ENCODE measurements around the gene PRSS16. TPM values are rescaled to one million over a fixed set of nuclear protein-coding genes. Genes with fewer than 3 reads are reported as not detected.

The PRSS16 gene
- total RNA-seq, 2 donors from 2014 or later, result 0.28 TPM; not detected in 1

DNA sequence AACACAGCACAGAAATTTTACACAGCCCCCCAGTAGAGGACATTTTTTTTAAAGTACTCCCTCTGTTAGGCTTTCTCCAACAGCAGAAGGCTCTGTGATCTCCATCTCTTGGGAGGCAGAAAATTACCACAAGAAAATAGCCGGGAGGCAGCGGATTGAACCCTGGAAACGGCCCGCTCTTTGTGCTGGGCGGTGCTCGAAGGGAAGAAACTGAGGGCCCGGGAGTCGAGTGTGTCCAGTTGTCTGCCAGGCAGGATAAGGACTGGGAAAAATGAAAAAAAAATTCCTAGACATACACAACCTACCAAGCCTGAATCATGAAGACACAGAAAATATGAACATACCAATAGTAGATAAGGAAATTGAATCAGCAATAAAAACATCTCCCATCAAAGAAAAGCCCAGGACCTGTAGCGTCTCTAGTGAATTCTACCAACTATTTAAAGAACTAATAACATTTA, 33.1 kb downstream of the PRSS16 start:
- intact Hi-C loops (cut with DNase I), result no loop called here
- no peak for DNase-seq (ENCODE audit: low spot score)

DNA sequence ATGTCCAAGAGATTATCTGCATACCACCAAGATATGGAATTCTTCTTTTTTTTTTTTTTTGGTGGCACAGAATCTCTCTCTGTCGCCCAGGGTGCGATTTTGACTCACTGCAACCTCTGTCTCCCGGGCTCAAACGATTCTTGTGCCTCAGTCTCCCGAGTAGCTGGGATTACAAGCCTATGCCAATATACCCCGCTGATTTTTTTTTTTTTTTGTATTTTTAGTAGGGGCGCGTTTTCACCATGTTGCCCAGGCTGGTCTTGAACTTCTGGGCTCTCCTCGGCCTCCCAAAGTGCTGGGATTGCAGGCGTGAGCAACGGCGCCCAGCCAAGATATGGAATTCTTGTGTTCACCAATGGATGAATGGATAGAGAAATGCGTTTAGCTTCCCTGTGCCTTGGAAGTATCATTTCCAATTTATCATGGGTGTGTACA, 33.6 kb downstream of the PRSS16 start:
- intact Hi-C loops (cut with DNase I), result no loop called here
- DNase-seq (ENCODE audit: low spot score), result no peak

DNA sequence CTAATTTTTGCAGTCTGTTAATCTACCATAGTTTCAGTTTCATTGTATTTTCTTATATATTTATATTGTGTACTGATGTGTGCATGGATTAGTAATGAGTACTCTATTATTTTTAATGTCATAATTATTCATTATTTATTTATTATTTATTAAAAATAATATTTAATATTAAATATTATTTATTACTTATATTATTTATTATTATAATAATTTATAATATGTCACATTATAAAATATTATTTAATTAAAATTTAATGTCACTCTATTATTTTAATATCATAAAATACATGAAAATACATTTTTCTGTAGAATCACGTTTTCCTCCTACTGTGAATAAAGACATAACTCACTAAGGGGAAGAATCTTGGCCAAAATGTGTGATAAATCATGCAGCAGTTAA, 34.1 kb downstream of the PRSS16 start:
- no peak for DNase-seq (ENCODE audit: low spot score)
- intact Hi-C loops (cut with DNase I), result no loop called here

DNA sequence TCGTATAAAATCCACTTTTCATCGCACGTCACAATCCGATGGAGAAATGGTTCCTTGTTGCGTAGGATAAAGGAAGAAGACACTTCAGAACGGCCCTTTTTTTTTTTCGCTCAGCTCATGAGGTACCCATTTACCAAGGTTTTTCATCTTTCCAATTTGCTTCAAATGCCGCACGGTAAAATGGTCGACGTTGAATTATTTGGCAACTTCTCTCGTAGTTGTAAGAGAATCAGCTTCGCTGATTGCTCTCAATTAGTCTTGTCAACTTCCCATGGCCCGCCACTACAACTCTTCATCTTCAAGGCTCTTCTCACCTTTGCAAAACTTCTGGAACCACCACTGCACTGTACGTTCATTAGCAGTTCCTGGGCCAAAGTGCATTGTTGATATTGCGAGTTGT, 35.8 kb downstream of the PRSS16 start:
- intact Hi-C loops (cut with DNase I), result no loop called here

DNA sequence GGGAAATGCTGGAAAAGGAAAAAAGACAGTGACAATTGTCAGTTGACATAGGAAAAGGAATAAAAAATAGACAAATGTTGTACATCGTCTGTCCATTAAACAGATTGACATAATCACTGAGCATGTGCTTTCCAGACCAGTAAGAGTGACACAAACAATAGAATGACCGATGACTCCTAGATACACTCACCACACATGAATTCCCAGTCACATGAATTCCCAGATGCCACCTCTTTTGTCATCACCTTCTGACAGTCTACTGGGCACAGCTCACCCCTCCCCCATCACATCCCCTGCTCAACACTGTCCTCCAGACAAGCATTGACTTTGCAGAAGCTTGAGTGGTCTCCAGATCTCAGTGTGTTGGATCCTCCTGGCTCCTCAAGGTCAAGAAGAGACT, 38.6 kb downstream of the PRSS16 start:
- intact Hi-C loops (cut with DNase I), result no loop called here
- DNase-seq (ENCODE audit: low spot score), result no peak

More for the DNA sequence above, 35.8 kb downstream of the PRSS16 start:
- no peak for DNase-seq (ENCODE audit: low spot score)

DNA sequence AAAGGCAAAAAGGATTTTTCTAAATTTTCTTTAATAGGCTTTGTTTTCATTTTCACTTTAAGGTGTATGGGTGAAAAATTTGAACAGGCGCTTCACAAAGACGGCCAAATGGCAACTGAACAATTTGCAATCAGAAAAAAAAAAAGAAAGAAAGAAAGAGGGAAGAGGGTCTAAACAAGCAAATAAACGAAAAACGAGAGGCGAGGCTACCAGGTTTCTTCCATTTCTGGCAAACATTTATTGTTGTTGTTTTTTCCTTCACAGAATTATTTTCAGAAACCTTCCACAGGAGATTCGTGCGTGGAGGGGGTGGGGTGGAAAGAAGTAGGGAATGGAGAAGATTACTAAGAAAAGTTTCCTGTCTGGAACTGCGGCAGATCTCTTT, 40.2 kb downstream of the PRSS16 start:
- DNase-seq (ENCODE audit: low spot score), result no peak
- intact Hi-C loops (cut with DNase I), result no loop called here

DNA sequence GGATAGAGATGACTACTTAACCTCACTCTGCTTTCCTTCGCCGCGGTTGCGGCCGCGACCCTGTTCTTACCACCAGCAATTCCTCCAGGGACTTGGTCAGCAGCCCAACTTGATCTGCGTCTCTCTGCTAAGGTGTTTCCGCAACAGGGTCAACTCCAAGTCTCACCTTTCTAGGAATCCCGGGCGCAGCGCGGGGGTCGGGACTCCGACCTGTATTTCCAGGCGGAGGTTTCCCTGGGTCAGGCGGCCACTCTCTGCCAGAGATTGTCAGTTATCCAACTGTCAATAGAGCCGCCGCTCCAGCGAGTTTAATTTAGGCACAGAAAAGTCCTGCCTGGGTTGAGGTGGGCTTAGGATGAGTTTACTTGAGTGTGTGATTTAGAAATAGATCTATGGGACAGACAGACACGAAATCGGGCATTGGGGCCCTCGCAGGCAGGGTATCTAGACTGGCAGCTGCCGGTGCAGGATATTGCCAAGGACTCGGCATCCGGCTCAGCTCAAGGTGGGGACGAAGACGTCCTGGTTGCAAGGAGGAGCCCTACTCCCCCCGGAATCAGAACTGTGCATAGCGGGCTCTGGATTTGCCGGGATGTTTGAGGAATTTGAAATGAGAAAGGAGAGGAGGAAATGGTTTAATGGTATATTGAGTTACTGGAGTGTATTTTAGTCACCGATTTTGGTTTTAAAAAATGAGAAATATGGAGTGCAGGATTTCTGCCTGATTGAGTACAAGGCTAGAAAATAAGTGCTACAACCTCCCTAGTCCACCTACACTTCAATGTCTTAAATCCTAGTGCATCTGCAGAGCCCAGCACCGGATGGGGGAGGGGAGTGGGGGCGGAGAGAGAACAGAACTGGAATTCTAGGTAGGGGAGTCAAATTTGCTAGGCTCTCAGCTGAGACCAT, 40.9 kb downstream of the PRSS16 start:
- intact Hi-C loops (cut with DNase I), result no loop called here
- DNase-seq (ENCODE audit: low spot score), result no peak

DNA sequence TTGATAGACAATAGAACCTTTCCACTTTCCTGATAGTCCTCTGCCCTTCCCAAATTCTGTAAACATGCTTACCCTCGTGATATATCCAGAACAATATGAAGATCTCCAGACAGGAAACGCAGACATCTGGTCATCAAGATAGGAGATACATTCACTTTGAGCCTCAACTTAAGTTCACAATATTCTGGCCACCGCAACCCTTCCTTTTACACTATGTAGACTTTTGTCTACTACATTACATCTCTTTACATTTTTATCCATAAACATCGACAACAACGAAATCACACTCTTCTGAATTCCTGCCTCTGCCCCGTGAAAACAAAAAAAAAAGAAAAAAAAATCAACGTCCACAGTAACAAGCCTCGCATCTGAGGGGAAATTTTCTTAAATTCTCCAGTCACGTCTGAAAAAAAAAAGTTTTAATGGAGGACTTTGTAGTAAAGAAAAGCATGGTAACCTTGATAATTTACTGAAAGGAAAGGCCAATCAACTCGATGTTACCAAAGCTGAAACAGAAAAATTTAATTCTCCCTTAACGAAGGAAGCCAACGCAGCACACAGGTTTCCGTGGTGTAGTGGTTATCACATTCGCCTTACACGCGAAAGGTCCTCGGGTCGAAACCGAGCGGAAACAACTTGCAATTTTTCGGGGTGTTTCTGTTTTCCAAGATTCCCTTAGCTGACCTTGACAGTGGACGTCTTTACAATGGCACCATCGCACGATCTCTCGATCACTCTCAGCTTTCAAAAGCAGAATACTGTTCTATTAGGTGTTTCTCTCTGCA, 42.8 kb downstream of the PRSS16 start:
- DNase-seq (ENCODE audit: low spot score), result no peak
- intact Hi-C loops (cut with DNase I), result no loop called here

DNA sequence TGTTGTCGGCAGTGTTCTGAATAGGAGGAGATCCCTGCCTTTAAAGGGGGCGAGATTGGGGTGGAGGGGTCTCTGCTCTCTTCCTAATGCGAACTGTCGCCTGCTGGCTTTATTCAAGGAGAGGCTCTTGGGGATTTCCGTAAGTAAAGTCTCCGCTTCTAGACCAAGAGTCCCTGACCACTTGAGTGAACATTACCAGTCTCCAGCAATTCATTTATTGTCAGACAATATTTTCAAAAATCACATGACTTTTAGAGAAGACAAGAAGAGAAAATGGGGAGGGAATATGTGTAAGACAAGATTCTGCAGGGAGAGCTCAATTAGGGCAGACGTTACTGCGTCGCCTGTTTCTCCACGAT, 43.3 kb downstream of the PRSS16 start:
- intact Hi-C loops (cut with DNase I), result no loop called here
- no peak for DNase-seq (ENCODE audit: low spot score)

DNA sequence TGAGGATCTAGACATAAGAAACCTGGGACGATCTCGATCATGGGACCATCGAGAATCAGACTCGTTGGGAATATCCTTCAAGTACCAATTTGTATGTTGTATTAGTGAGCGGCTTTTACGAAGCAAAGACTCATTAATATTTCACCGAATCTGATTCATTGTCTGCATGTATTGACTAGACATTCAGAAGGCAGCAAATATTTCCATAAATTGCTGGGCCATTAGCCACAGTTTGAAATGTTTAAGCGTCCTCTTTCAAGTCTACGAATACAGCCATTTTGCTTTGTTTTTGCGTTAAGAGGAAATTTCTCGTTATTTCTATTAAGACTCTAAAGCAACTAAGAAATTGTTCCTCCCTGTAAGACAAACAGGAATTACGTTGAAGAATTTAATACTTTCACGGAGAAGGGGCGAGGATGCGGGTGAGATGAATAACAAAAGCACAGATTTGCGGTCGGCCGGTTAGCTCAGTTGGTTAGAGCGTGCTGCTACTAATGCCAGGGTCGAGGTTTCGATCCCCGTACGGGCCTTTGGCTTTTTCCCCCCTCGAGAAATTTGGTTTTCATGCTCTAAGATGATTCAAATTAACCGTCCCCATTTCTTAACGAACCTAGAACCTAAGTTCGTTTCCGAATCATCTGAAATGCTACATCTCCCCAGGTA, 46.1 kb downstream of the PRSS16 start:
- intact Hi-C loops (cut with DNase I), result no loop called here
- DNase-seq (ENCODE audit: low spot score), result no peak

DNA sequence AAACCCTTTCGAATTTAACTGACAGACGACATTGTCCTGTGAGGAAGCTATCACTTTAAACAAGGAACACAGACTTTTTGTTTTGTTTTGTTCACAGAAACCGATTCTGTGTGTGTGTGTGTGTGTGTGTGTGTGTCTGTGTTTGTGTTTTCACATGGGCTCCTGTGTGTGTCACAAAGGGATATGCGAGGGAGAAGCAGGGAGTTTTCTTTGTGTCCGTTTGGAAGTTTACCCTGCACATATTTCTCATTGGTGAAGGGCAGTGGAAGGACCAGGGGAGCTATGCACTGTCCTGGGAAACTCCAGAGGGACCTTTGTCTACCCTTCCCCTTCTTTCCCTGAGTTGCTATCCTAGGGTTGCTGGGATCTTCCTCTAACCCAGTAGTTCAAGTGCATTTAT, 46.9 kb downstream of the PRSS16 start:
- intact Hi-C loops (cut with DNase I), result no loop called here
- DNase-seq (ENCODE audit: low spot score), result no peak

DNA sequence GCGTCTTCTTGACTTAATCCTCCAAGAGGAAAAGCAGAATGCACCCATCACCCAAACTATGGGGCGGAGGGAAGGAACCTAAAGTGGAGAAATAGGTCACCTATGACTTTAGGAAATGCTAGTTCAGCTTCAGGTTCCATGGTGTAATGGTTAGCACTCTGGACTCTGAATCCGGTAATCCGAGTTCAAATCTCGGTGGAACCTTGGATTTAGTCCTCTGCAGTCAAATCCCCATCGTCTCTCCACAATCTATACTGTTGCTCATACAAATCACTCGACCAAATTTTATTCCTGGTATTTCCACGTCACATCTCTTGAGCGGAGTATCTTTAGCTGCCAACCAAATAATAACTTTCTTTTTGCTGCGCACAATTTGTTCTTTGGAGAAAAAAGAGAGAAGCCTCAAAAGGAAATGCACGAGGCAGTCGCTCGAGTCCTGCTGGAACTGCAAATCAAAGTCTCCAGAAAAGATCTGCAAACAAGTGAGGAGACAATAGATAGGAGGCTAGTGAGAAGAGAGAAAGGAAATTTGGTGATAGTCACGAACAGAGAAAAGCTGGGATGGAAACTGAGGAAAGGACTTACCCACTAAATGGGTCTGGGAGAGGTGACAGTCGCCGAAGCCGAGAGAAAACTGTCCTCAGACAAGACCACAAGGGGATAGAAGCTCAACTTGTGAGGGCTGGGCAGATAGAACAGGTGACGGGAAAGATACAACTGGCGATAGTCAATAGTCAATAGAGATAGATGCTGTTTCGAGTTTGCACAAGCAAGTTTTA, 48.0 kb downstream of the PRSS16 start:
- intact Hi-C loops (cut with DNase I), result no loop called here
- no peak for DNase-seq (ENCODE audit: low spot score)

DNA sequence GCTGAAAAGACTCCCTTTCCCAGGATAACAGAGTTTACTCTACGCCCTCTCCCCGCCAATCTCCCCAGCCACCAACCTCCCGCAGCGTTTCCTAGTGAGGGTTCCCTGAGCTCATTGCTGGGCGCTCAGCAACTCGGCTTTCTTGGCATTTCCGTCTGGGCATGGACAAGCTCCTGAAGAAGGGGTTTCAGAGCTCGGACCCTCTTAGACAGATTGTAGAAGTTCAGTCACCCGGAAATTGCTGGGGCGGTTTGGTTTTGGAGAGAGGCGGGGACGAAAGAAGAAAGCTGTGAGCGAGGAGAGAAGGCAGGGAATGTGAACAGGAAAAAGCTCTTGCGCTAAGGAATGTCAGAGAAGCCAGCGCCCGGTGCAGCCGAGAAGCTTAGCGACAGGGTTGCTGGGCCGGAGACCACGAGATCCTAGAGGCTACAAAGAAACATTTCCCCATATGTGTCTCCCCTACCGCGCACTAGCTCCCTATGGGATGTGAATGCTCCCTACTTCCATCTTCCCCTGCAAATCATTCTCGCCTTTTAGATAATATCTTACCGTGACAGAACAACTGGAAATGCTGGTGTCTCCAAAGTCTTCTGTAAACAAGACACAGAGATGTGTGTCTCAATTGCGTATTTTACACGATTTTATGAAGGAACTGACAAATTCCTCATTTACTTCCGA, 48.7 kb downstream of the PRSS16 start:
- DNase-seq (ENCODE audit: low spot score), result no peak
- intact Hi-C loops (cut with DNase I), result no loop called here

DNA sequence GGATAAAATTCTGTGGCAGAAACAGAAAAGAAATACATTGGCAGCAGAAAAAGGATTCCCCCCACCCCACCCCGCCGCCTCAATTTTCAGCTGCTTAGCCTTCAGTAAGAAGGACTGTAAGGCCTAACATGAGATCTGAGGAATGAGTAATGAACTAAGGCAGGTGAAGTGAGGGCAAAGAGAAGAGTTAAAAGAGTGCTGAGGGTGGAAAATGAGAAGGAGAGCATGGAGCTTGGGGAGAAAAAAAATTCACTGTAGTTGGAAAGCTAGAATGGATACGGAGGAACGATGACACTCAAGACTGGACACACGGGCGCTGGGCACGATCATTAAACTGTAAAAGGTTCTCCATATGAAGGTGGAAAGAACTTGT, 50.0 kb downstream of the PRSS16 start:
- DNase-seq (ENCODE audit: low spot score), result no peak
- intact Hi-C loops (cut with DNase I), result no loop called here

DNA sequence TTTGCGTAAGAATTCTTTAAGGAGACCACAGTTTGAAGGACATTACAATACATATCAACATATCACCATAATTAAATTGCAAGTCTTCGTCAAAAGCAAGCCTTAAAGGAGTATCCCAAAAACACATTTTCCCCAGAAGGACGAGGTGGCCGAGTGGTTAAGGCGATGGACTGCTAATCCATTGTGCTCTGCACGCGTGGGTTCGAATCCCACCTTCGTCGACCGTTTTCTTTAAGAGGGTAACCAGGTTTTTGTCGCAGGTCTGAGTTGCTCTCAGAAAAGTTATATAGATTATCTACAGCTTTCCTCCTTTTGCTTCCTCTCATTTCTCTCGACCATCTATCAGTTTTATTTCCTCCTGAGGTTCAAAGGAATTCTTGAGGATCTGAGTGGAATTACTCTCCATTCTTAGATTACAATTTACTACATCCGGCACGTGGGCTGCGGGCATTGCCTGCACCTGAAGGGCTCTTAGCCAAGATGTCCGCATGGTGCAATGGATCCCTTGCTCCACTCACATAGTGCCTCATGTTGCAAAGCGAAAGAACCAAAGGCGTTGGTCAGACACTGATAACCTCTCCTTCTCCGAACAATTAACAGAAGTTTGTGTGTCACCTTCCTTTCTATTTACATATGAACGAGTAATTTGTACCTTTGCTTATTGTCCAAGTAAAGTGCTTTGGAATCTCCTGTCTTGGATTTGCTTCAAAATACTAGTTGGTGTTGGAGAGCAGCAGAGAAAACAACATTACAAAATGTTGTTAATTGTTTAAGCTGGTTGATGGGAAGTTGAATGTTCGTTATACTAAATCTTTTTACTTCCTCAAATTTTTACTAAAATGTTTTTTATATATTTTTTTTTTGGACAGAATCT, 50.6 kb downstream of the PRSS16 start:
- intact Hi-C loops (cut with DNase I), result no loop called here
- DNase-seq (ENCODE audit: low spot score), result no peak

DNA sequence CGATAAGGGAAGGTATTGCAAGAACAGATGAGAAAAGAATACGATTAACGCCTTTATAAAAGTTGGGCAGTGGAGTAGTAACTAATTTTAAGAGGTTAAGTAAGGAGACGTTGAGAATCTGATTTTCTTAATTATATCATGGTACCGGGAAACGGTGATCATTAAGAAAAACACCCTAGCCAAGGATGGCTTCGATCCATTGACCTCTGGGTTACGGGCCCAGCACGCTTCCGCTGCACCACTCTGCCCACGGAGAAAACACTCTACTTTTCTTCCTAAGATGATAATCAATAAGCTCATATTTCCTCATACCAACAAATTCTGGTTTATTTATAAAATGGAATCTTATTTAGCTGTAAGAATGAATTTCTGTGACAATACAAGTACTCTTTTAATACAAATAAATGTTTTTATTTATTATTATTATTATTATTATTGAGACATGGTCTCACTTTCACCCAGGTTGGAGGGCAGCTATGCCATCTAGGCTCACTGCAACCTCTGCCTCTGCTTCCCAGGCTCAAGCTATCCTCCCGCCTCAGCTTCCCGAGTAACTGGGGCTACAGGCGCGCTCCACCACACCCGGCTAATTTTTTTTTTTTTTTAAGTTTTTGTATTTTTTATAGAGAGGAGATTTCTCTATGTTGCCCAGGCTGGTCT, 56.2 kb downstream of the PRSS16 start:
- DNase-seq (ENCODE audit: low spot score), result no peak

More for the DNA sequence above, 56.2 kb downstream of the PRSS16 start:
- intact Hi-C loops (cut with DNase I), result no loop called here
